Stimulated activated CD8-positive, alpha-beta memory T cell treated with anti-CD3 and anti-CD28 coated beads, Interleukin-12 subunit alpha, Interleukin-12 subunit beta, amount 100 ng/mL, for 1 hour (primary cell): ENCODE data around the gene ACOT12.
"Not testable (repeated sequence)": the region's sequence is repeated elsewhere in the genome, so short reads cannot be mapped to it uniquely, and the experiment has no call there.

Source experiments
- DNase-seq: peaks from one replicate; pipeline ENCODE4 v3.0.0-alpha.2; 2020; ENCODE audit warnings: low read depth

Gene ACOT12

DNA sequence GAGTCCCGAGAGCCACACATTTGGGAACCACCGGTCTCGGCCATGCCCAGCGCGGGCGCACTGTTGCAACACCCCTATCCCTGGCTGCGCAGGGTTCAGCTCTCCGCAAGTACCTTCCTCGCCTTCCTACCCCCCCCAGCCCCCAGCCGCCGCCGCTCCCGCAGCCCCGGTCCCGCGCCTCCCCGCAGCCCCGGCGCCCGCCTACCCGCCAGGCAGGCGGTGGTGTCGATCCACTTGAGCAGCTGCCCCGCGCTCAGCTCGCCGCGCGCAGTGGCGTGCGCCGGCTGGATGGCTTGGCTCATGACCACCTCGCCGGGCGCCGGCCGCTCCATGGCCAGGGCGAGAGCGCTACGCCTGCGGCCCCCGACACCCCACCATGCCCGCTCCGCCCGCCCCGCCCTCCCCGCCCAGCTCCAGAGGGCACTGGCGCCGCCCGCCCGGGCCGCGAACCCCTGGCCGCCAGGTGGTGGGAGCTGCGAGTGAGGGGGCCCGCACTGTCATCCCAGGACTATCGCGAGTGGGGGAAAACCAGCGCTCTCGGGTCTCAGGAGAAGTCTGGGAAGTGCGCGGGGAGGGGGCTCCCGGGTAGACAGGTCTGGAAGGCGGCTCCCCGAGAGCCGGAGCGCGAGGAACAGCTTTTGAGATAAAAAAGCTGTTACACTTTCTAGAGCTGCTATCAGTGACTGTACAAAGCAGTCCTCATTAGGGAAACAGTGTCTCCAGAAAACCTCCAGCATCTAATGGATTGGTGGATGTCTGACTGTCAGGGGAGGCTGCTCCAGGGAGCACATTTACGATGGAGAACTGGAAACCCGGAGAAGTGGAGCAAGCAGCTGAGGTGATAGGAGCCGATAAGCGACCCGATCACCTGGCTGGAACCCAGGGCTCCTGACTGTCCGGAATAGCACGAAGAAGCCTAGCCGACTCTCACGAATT, at the start of gene ACOT12:
ACOT12 (minus strand) TSS at position 352 of the 936 bp plus-strand sequence; CDS start at position 332, 20 bp downstream.
- no peak for DNase-seq

DNA sequence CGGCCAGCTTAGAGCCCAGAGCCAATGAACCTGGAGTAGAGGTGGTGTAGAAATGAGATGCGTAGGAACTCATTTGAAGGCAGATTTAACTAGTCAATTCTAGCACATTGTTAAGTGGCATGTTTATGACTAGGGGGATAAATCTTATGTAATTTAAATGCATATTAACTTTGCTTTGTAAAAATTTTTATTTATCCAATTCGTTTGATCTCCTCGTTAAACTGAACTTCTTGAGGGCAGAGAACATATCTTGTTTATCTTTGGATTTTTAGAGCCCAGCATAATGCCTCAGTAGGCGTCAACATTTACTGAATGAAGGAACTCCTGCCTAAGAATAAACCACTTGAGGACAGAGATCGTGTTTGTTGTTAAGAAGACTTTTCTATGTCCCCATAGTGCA, 41.1 kb upstream of the ACOT12 start:
- DNase-seq = no peak

DNA sequence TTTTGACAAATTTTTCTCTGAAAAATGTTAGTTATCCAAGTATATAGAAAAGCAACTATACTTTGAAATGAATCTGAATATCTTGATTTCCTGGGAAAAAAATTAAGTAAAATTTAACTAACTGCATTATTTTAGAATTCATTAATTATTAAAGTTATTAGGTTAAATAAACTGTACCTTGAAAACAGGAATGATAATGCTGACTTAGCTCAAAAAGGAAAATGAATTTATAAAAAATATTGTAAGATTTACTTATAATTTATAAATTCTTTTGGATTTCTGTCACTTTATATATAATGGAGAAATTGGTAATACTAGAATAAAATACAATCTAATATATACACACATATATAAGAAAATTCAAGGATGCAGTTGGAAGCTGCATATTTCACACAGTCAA, 36.1 kb upstream of the ACOT12 start:
- DNase-seq = no peak

DNA sequence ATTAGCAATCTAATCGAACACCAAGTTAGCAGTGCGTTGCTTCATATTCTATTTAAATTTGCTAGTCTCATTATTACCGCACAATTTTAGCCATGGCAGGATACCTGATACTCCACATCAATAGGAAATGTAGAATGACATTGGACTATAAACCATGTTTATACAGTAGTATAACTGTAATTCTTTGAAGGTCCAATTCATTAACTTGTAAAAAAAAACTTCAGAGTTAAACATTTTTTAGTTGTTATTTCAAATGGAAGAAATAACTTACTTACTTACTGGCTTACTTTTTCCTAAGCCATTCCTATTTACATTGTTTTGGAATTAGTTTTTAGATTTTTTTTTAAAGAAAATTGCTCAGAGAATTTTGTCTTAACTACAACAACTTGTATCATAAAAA, 35.4 kb upstream of the ACOT12 start:
- no peak for DNase-seq

DNA sequence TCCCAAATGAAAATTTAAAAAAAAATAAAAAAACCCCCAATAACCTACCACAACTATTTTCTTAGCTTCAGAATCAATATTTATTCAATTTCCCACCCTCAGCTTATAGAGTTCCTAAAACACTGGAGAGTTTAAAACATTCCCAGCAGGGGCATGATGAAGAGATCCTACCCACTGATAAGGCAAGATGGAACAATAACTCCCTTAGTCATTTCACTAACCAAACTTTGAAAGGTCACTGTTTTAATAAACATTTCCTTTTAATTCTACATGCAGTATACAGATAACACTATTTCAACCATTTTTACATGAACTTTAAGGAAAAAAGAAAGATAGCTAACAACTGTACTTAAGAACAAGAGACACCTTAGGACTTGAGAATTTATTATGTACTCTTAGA, 34.9 kb upstream of the ACOT12 start:
- DNase-seq = no peak

DNA sequence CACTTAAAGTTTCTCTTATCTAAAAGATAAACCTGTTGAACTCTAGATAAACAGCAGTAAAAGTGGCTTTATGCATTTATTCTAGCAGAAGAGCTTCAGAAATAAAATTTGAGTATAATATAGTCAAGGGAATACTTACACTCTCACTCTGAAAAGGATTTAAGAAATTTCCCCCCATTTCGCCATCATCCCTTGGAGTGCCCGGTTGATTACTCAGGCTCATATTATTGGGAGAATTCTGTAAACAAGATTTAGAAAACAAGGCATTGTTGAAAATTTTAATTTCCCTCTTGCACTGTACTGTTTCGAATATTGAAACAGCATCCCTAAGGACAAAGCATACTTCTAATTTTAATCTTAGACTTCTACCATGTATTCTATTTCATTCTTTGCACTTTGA, 34.5 kb upstream of the ACOT12 start:
- no peak for DNase-seq

DNA sequence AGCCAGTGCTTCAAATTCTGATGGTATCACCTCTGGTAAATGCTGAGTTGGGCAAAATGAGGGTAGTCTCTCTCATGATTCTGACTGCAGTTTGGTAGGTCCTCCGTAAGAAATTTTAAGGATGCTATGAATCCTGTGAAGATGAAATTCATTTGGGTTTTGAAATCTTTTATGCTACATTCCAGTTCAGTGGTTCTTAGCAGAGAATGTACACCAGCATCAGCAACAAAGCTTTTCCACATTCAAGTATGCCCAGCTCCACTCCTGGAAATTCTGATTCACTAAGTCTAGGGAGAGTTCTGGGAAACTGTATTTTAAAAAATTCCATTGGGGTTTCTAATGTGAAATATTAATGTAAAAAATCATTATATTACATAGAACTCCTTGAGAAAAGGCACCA, 33.6 kb upstream of the ACOT12 start:
- no peak for DNase-seq

DNA sequence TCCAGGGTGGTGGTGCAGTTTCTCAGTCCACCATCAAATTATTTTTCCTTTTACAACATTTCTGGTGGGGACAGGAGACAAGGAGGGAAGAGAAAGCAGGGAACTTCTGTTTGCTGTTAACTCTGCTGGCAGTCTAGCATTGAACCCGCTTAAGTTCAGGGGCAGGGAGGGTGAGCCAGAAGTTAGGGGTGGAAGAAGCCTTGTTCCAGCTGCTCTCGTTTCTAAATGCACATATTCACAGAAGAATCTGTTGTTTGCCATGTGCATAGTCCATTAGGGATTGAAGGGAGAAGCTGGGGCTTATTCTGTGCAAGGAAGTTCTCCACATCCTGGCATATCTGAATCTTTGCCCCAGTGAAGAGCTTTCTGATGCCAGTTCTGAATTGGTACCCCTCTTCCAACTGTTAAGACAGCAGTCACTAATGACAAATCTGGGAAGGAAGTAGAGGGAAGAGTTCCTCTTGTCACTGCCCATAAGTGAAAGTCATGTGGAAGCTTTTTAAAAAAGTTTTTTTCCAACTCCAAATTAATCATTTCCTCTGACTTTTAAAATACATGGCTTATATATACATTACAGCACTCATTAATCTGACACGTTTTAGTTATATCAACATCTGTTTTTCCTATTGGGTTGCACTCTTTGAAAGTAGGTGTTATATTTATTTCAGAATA, 32.6 kb upstream of the ACOT12 start:
- no peak for DNase-seq

DNA sequence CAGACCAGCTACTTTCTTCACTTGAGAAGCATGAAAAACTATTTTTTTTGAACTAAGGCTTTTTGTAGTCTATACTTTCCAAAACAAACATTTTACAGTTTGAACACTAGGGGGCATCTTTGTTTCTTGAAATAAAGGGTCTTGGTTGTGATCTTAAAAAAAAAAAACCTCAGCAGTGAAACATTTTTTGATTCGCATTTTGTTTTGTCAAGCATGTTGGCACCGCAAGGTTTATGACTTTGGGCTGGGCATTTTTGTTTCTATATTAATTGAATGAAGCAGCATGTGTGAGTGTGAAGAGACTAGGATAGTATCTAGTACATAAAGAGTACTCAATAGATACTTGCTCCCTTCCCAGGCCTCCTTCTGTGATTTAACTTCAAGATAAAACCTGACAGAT, 31.6 kb upstream of the ACOT12 start:
- DNase-seq = no peak

DNA sequence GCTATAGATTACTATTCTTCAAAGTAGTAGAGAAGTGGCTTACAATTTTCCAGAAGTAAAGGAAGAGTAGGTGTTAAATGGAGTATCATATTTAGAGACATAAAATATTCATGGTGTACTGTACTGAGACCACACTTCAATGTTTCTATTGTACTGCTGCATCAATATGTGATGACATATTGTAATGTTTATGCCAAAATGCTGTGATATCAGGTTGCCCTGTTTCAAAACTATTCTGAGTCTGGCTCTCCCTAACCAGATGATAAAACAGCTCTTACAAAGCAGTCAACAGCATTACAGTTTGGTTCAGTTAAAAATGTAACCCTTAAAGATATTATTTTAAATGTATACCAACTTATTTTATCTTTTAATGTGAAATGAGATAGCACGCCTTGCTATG, 30.8 kb upstream of the ACOT12 start:
- DNase-seq = no peak

DNA sequence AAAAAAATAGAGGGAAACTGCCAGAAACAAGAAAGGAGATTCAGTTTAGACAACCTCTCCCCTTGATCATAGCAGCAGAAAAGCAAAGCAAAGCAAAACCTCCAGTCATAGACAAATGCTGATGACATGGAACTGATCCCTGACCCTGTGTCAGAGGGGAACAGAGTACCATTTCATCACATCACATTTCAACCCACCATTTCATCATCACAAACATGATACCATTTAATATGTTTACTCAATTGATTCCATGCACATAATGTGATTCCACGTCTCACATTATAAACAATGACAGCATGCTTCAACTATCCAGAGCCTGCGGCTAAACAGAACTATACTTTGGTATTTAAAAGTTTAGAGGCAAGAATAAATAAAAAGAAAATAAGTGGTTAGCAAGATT, 28.7 kb upstream of the ACOT12 start:
- no peak for DNase-seq

DNA sequence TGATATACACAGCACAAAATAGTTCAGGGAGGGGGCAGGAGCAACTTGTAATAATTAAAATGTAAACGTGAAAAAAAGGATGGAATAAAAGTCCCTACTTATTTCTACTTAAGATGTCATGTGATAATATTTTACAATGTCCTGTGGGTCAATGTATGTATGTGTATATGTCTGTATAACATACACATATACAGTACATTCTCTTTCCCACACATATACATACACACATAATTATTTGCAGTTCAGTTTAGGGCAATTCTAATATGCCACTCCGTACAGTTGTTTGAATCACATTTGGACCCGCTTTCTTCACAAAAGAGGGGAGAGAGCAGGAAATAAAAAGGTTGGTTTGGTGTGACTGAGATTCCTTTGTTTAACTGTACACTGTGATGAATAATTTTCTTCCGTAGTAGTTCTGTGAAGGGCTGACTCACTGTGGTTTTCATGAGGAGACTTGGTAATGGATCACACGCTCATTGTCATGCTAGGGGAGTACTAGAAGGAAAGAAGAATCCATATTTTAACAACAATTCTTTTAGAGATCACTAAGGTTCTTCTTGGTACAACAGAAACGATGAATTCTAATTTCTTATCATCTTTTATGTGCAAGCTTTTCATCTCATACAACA, 26.2 kb upstream of the ACOT12 start:
- no peak for DNase-seq

DNA sequence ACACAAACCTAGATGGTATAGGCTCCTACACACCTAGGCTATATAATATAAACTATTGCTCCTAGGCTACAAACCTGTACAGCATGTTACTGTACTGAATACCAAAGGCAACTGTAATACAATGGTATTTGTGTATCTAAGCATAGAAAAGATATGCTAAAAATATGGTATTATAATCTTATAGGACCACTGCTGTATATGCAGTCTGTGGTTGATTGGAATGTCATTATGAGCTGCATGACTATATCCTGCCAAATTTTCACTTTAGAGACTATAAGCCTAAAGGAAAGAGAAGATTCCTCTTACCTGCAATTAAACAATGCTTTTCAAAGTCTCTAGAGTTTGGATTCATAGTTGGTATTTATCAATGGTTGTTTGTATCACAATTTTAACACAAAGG, 24.7 kb upstream of the ACOT12 start:
- DNase-seq = no peak

DNA sequence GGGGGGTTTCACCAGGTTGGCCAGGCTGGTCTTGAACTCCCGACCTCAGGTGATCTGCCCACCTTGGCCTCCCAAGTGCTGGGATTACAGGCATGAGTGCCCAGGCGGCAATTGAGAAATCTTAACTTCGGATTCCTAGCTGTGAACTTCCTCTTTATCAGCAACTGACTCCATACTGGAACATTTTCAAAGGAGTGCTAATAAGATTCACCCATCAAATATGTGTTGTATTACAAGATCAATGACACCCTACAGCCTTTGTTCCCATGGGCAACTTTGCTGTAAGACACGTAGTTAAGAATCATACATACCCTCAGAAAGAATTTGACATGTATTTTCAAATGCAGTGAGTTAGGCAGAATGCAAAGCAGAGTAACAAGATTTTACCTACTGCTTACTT, 23.1 kb upstream of the ACOT12 start:
- DNase-seq = no peak

DNA sequence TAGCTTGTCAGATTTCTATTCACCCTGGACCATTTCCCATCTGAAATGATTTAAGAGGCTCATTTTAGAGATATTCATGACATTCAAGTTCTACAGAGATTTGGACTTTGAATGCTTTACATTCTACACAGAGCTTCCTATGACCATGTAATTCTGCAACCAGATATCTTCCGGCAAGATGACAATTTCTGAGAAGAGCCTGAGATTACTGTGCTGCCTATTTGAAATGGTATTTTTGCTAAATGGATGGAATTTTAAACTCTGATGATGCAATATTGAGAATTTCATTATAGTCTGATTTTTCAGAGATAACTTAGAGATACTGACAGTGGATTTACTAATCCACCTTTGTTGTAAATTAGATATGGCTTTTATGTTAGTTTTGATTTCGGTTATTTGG, 16.0 kb upstream of the ACOT12 start:
- DNase-seq = no peak

DNA sequence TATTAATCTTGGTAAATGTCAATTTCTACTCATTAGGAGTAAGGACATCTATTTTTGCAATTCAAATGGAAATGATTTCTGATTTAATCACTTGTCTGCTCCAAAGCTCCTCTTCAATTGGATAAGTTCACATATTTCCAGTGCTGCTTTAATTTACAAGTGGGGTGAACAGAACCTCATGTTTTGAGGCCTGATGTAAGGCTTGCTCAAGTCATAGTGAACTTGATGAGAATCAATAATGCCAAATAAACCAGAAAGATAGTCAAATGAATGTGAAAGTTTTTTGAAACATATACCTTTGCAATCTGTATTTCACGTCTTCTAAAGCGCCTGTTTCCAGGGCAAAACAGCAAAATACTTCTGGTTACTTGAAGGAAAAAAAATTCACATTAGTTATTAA, 15.4 kb upstream of the ACOT12 start:
- DNase-seq = no peak

DNA sequence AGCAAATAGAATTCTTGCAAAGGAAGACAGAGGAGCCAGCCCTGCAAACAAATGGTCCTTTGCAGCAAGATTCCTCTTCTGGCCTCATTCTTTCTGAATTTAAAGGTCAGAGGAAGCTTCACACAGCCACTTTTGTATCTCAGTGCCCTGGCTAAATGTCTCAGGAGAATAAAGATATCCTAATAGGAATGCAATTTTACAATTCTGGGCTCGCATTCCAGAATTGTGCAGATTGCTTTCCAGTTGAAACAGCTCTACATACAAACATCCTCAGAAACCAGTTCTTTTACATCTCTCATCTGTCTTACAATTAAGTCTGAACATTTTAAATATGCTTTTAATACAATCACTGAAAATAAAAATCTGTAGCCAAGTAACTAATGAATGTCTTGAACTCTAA, 14.6 kb upstream of the ACOT12 start:
- no peak for DNase-seq

DNA sequence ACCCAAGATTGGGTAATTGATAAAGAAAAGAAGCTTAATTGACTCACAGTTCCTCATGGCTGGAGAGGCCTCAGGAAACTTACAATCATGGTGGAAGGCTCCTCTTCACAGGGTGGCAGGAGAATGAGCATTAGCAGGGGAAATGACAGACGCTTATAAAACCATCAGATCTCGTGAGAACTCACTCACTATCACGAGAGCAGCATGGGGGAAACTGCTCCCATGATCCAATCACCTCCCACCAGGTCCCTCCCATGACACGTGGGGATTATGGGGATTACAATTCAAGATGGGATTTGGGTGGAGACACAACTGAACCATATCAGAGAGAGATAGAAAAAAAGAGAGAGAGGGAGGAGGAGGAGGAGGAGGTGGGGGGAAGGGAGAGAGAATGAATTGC, 13.9 kb upstream of the ACOT12 start:
- DNase-seq = not testable (repeated sequence)

DNA sequence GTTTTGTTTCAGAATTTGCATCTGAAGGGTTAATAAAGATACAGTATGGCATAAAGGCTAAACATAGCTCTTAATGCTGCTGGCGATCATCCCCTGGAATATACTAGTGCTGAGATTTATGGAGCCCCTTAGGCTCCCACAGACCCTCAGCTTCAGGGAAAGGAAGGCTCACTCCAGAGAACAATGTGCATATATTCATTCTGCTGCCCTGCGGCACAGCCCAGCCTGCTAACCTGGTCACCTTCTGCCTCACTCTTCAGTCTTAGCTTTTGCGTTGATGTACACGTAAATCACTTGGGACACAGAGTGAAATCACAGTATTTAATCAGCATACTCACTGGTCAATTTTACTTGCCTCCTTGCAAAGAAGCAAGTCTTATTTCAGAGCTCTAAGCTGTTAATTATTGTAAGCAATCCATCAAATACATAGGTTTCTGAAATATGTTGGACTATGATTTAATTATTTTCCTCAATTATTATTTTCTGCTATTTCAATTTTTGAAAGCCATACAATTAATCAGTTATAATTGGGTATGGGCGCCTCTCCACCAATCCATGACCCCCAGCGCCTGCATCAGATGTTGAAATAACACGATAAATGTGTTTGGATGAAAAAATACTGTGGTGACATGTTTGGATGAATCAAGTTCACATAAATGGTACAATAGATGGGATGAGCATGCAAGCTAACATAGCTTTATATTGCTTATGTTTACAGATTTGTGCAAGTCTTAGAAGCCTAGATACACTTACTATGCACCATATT, 11.4 kb upstream of the ACOT12 start:
- no peak for DNase-seq

DNA sequence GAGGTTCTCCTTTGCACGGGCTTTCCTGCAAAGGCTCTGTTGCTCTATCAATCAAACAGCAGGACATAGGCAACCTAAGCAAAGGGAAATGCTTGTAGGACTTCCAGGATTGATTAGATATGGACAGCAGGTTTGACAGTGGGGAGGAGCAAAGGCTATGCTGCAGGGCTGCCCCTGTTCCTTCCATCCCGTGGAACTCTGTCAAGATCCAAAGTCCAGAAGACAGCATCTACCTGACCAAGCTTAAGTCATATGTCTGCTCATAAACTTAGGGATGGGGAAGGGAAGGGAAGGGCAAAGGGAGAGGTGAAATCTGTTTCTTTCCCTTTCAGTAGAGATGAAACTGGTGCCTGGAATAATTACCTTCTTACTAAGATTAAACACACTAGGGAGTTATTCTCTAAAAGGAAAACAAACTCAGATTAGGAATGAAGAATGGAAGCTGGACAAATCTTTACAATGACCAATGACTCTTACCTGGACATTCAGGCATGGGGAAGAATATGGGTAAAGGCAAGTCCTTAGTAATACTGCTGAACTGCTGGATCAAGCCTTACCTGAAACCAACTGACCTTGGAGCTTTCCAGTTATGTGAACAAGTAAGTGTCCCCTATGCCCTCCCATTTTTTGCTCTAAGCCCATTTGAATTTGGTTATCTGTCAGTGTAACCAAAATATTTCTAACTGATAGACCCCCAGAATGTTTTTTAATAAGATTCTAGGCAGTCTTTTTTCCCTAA, 8.4 kb upstream of the ACOT12 start:
- no peak for DNase-seq

DNA sequence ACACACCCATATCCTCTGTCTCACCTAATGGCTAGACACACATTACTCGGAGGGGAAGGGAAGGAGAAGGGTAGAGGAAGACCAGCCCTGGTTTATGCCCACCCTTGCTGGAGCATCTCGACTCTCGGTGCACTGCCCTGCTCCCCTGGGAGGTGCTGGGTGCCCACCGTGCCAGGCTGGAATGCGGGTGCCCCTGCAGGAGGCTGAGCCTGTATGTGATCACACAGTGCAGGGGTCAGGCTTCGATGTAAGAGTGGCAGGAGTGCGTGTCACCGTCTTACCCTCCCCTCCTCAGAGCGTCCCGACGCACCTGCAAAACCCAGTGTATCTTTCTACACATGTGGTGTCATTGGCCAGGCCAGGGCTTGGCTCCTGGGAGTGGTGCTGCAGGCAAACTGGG, 7.3 kb upstream of the ACOT12 start:
- DNase-seq = no peak

DNA sequence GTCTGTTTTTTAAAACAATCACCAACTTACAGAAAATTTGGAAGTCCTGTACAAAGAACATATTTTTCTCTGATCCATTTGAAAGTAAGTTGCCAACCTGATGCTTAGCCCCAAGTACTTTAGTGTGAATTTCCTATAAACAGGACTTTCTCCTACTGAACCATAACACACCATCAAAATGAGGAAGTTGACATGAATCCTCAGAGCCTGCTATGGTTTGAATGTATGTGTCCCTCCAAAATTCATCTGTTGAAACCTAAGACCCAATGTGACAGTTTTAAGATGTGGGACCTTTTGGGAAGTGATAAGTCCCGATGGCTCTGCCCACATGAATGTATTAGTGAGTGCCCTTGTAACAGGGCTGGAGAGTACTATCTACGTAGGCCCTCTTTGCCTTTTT, 6.4 kb upstream of the ACOT12 start:
- DNase-seq = no peak
